ENCODE measurements around the gene CIDEC.

GRCh38 chr3:9901967-9902366 lies 21.9 kb upstream of the CIDEC start:
- TF ChIP-seq CTCF (conservative IDR thresholded peaks at IDR 0.05; ENCODE audit: low read depth in 2 of 2), result no peak
- TF ChIP-seq POLR2AphosphoS5 (IDR thresholded peaks at IDR 0.05; ENCODE audit: low read depth), result no peak
- no peak for TF ChIP-seq EZH2 (IDR thresholded peaks at IDR 0.05; ENCODE audit: low read depth, unreplicated experiment)
- no peak for TF ChIP-seq REST (IDR thresholded peaks at IDR 0.05; ENCODE audit: unreplicated experiment)
- no peak for TF ChIP-seq ZNF114 (CRISPR knock-in tag; IDR thresholded peaks at IDR 0.05)
- TF ChIP-seq ZNF462 (CRISPR knock-in tag; IDR thresholded peaks at IDR 0.05), result no peak
- no peak for TF ChIP-seq ZNF331 (CRISPR knock-in tag; IDR thresholded peaks at IDR 0.05; ENCODE audit: low read depth)

Data from GM23338 (cell line).